Trophoblast cell (in vitro differentiated cells and primary cell): Measurements from ENCODE around the gene ZNF189.

ENCODE experiments used
- DNase-seq, 2 donors: peaks; one replicate each; pipeline ENCODE4 v3.0.0-alpha.2; 2016
- H2AFZ ChIP-seq: 2 replicates; pipeline ENCODE4 v1.6.1; 2013; ENCODE audit warnings: low read length, moderate library complexity, mild to moderate bottlenecking; ENCODE audit not compliant: insufficient read depth, poor library complexity
- H2AK5ac ChIP-seq: 2 replicates; pipeline ENCODE4 v1.6.1; 2013; ENCODE audit warnings: mild to moderate bottlenecking, low read length
- H2BK120ac ChIP-seq: 2 replicates; pipeline ENCODE4 v1.6.1; 2013; ENCODE audit warnings: low read length, mild to moderate bottlenecking, moderate library complexity; ENCODE audit not compliant: insufficient read depth, poor library complexity
- H2BK12ac ChIP-seq: 2 replicates; pipeline ENCODE4 v1.6.1; 2013; ENCODE audit warnings: mild to moderate bottlenecking, low read length, moderate library complexity
- H2BK5ac ChIP-seq: 2 replicates; pipeline ENCODE4 v1.6.1; 2013; ENCODE audit warnings: low read length, low read depth, moderate library complexity, mild to moderate bottlenecking; ENCODE audit not compliant: poor library complexity
- H3K14ac ChIP-seq: 2 replicates; pipeline ENCODE4 v1.6.1; 2013; ENCODE audit warnings: mild to moderate bottlenecking, low read length
- H3K18ac ChIP-seq: 2 replicates; pipeline ENCODE4 v1.6.1; 2013; ENCODE audit warnings: mild to moderate bottlenecking, low read length
- H3K23ac ChIP-seq: 2 replicates; pipeline ENCODE4 v1.6.1; 2013; ENCODE audit warnings: low read length
- H3K27ac ChIP-seq: 2 replicates; pipeline ENCODE4 v1.5.1; 2013; ENCODE audit warnings: low read depth, mild to moderate bottlenecking, inconsistent platforms, low read length, moderate library complexity
- H3K27me3 ChIP-seq: 2 replicates; pipeline ENCODE4 v1.6.1; 2013; ENCODE audit warnings: inconsistent platforms, mild to moderate bottlenecking, low read length, moderate library complexity; ENCODE audit not compliant: insufficient read depth
- H3K36me3 ChIP-seq, 2 experiments: 1 replicate in 1 of 2; 2 replicates in 1 of 2; pipeline ENCODE4 v1.6.1; 2013; ENCODE audit warnings: low read length in 2 of 2, mild to moderate bottlenecking in 2 of 2, moderate library complexity in 1 of 2; ENCODE audit not compliant: insufficient read depth in 2 of 2, control insufficient read depth in 1 of 2
- H3K4ac ChIP-seq: 2 replicates; pipeline ENCODE4 v1.6.1; 2013; ENCODE audit warnings: low read depth, mild to moderate bottlenecking, low read length, moderate library complexity
- H3K4me1 ChIP-seq, 2 experiments: 1 replicate in 1 of 2; 2 replicates in 1 of 2; pipeline ENCODE4 v1.6.1; 2013; ENCODE audit warnings: low read length in 2 of 2, mild to moderate bottlenecking in 2 of 2, moderate library complexity in 1 of 2; ENCODE audit not compliant: insufficient read depth in 2 of 2, control insufficient read depth in 1 of 2
- H3K4me2 ChIP-seq: 2 replicates; pipeline ENCODE4 v1.6.1; 2013; ENCODE audit warnings: inconsistent platforms, mild to moderate bottlenecking, low read length, moderate library complexity
- H3K4me3 ChIP-seq: 2 replicates; pipeline ENCODE4 v1.5.1; 2013; ENCODE audit warnings: mild to moderate bottlenecking, low read depth, low read length, inconsistent platforms
- H3K79me1 ChIP-seq: one replicate; pipeline ENCODE4 v1.6.1; 2013; ENCODE audit warnings: low read length
- H3K79me2 ChIP-seq: 2 replicates; pipeline ENCODE4 v1.6.1; 2013; ENCODE audit warnings: low read length, mild to moderate bottlenecking; ENCODE audit not compliant: control insufficient read depth, insufficient read depth, poor library complexity
- H3K9ac ChIP-seq: 2 replicates; pipeline ENCODE4 v1.6.1; 2013; ENCODE audit warnings: mild to moderate bottlenecking, low read length
- H3K9me3 ChIP-seq: 2 replicates; pipeline ENCODE4 v1.6.1; 2013; ENCODE audit warnings: low read depth, mild to moderate bottlenecking, control low read depth, inconsistent platforms, low read length; ENCODE audit not compliant: insufficient read depth
- H4K12ac ChIP-seq: 2 replicates; pipeline ENCODE4 v1.6.1; 2013; ENCODE audit warnings: low read depth, mild to moderate bottlenecking, low read length, moderate library complexity
- H4K8ac ChIP-seq: 2 replicates; pipeline ENCODE4 v1.6.1; 2013; ENCODE audit warnings: low read depth, mild to moderate bottlenecking, low read length, moderate library complexity
- H4K91ac ChIP-seq: one replicate; pipeline ENCODE4 v1.6.1; 2013; ENCODE audit warnings: low read depth, mild to moderate bottlenecking, low read length, moderate library complexity
- WGBS: extraction: QIAGEN DNeasy Blood & Tissue Kit; methylation state at CpG from one replicate; pipeline ENCODE4 v1.1.7; 2013; ENCODE audit warnings: missing lambda C conversion rate; ENCODE audit not compliant: insufficient read length, insufficient coverage; ENCODE audit errors: extremely low coverage; 5-methylcytosine and 5-hydroxymethylcytosine counted together

Gene ZNF189

GRCh38 chr9:101419863-101420262 lies 21.2 kb downstream of the ZNF189 start:
- H2BK5ac ChIP-seq = no peak overlapping the region
- no peak overlapping the region for H4K91ac ChIP-seq
- H3K9ac ChIP-seq = no peak overlapping the region
- no peak overlapping the region for H2BK12ac ChIP-seq
- H3K79me1 ChIP-seq = no peaks in the 10 kb centered on the region
- H3K4me2 ChIP-seq = no peak overlapping the region
- no peak overlapping the region for H2AK5ac ChIP-seq
- H3K18ac ChIP-seq = no peak overlapping the region
- H3K14ac ChIP-seq = no peak overlapping the region
- H3K79me2 ChIP-seq = no peaks in the 10 kb centered on the region
- no peak overlapping the region for H4K8ac ChIP-seq
- no peaks in the 10 kb centered on the region for H3K36me3 ChIP-seq
- no peaks in the 10 kb centered on the region for H3K4me1 ChIP-seq
- WGBS = no CpG with 5 or more reads among the region's 2 CpGs
- no peak overlapping the region for H2AFZ ChIP-seq
- no peak overlapping the region for H3K23ac ChIP-seq
- no peak overlapping the region for H2BK120ac ChIP-seq
- H3K4me3 ChIP-seq = no peak overlapping the region
- no peaks in the 10 kb centered on the region for H3K9me3 ChIP-seq
- no peak overlapping the region for H3K27ac ChIP-seq
- DNase-seq = no peak
- H4K12ac ChIP-seq = no peak overlapping the region
- no peak overlapping the region for H3K4ac ChIP-seq
- no peaks in the 10 kb centered on the region for H3K27me3 ChIP-seq

GRCh38 chr9:101421653-101422065 lies 23.0 kb downstream of the ZNF189 start:
- no peak overlapping the region for H4K8ac ChIP-seq
- no peak overlapping the region for H3K4me2 ChIP-seq
- no peak overlapping the region for H3K9ac ChIP-seq
- no peak overlapping the region for H3K14ac ChIP-seq
- no peak for DNase-seq
- H4K91ac ChIP-seq = no peak overlapping the region
- no peak overlapping the region for H2BK12ac ChIP-seq
- H3K18ac ChIP-seq = no peak overlapping the region
- H2AFZ ChIP-seq = no peak overlapping the region
- H2AK5ac ChIP-seq = no peak overlapping the region
- H3K27me3 ChIP-seq = no peaks in the 10 kb centered on the region
- no peak overlapping the region for H4K12ac ChIP-seq
- WGBS = no CpG with 5 or more reads among the region's 5 CpGs
- H3K4me3 ChIP-seq = no peak overlapping the region
- no peak overlapping the region for H2BK5ac ChIP-seq
- H3K4me1 ChIP-seq = no peaks in the 10 kb centered on the region
- no peak overlapping the region for H3K23ac ChIP-seq
- no peaks in the 10 kb centered on the region for H3K79me1 ChIP-seq
- H3K79me2 ChIP-seq = no peaks in the 10 kb centered on the region
- H3K36me3 ChIP-seq = no peaks in the 10 kb centered on the region
- H3K4ac ChIP-seq = no peak overlapping the region
- H3K27ac ChIP-seq = no peak overlapping the region
- no peak overlapping the region for H2BK120ac ChIP-seq
- no peaks in the 10 kb centered on the region for H3K9me3 ChIP-seq

GRCh38 chr9:101427358-101427757 lies 28.7 kb downstream of the ZNF189 start:
- Histone ChIP-seq H2BK120ac (no peak overlapping the region), H3K18ac (no peak overlapping the region), H4K91ac (no peak overlapping the region), H3K27ac (no peak overlapping the region), H4K8ac (no peak overlapping the region), H2AFZ (no peak overlapping the region), H2BK5ac (no peak overlapping the region), H3K4ac (no peak overlapping the region), H3K79me2 (no peaks in the 10 kb centered on the region), H3K9me3 (peaks cover 2% of the 10 kb centered on the region), H3K4me2 (no peak overlapping the region), H3K23ac (no peak overlapping the region), H3K27me3 (no peaks in the 10 kb centered on the region), H3K79me1 (no peaks in the 10 kb centered on the region), H3K36me3 (no peaks in the 10 kb centered on the region), H3K9ac (no peak overlapping the region), H4K12ac (no peak overlapping the region), H3K4me3 (no peak overlapping the region), H2BK12ac (no peak overlapping the region), H3K14ac (no peak overlapping the region), H3K4me1 (no peaks in the 10 kb centered on the region), H2AK5ac (no peak overlapping the region)
- WGBS = no CpG with 5 or more reads among the region's 8 CpGs
- no peak for DNase-seq

GRCh38 chr9:101427957-101428655 lies 29.5 kb downstream of the ZNF189 start:
- no peak overlapping the region for H2AK5ac ChIP-seq
- no peaks in the 10 kb centered on the region for H3K79me2 ChIP-seq
- no peak overlapping the region for H2BK12ac ChIP-seq
- no peak overlapping the region for H3K9ac ChIP-seq
- H4K12ac ChIP-seq = no peak overlapping the region
- no peak overlapping the region for H3K18ac ChIP-seq
- WGBS = no CpG with 5 or more reads among the region's 3 CpGs
- no peaks in the 10 kb centered on the region for H3K4me1 ChIP-seq
- no peak overlapping the region for H2BK5ac ChIP-seq
- H4K91ac ChIP-seq = no peak overlapping the region
- H3K14ac ChIP-seq = no peak overlapping the region
- H3K4me2 ChIP-seq = no peak overlapping the region
- H3K4ac ChIP-seq = no peak overlapping the region
- no peaks in the 10 kb centered on the region for H3K79me1 ChIP-seq
- H2BK120ac ChIP-seq = no peak overlapping the region
- H3K27ac ChIP-seq = no peak overlapping the region
- H3K36me3 ChIP-seq = no peaks in the 10 kb centered on the region
- H3K23ac ChIP-seq = no peak overlapping the region
- no peak overlapping the region for H3K4me3 ChIP-seq
- H2AFZ ChIP-seq = no peak overlapping the region
- H4K8ac ChIP-seq = no peak overlapping the region
- no peaks in the 10 kb centered on the region for H3K27me3 ChIP-seq
- peaks cover 2% of the 10 kb centered on the region for H3K9me3 ChIP-seq
- DNase-seq = no peak
